ENCODE measurements around the gene NKD2. TPM values are rescaled to one million over a fixed set of nuclear protein-coding genes. Genes with fewer than 3 reads are reported as not detected.

Gene NKD2
- total RNA-seq (2014; rRNA removed; shearing (Covaris generic)) (7.3 and 9.0 TPM in 2 replicates), polyA plus RNA-seq (2016; fragmentation: Nextera tagmentation; extraction: Ambion mirVana) (10.0 and 11.9 TPM in 2 replicates)
- long read RNA-seq, partial matches to known transcripts: 0 of 1 reads
- long read RNA-seq, other reads (novel, unspliced or antisense): 1 of 1 reads

GRCh38 chr5:1008451-1009358, at the start of gene NKD2:
Gene NKD2 (plus strand): TSS chr5:1008802. CDS start chr5:1009058, 256 bp downstream.
- H3F3A ChIP-seq (replicated peaks; ENCODE audit: low read depth): no peaks in the 10 kb centered on the region
- peak within 1 kb of the TSS; percentile 52; the same call in 1 of the 2 replicates for H2AFZ ChIP-seq
- H3K9me2 ChIP-seq (ENCODE audit: insufficient read depth): no peaks in the 10 kb centered on the region
- TF ChIP-seq CTCF (conservative IDR thresholded peaks at IDR 0.05; ENCODE audit: low read depth in 2 of 2) (peak; percentile 53 to 62), ZNF331 (CRISPR knock-in tag; IDR thresholded peaks at IDR 0.05; ENCODE audit: low read depth) (no peak), POLR2AphosphoS5 (IDR thresholded peaks at IDR 0.05; ENCODE audit: low read depth) (no peak)
- peaks cover 8% of the 10 kb centered on the region; the same call in 1 of the 2 replicates for H3K4me1 ChIP-seq (ENCODE audit: insufficient read depth)
- peak within 1 kb of the TSS; percentile 51 for H3K4me3 ChIP-seq
- H4K20me1 ChIP-seq (replicated peaks; ENCODE audit: insufficient read depth): no peaks in the 10 kb centered on the region; the same call in 1 of the 2 replicates
- peak within 1 kb of the TSS; percentile 64 for H3K4me3 Mint-ChIP-seq
- H3K27ac Mint-ChIP-seq: no peak within 1 kb of the TSS
- peaks cover 40% of the 10 kb centered on the region for H3K4me1 Mint-ChIP-seq
- peak; percentile 25 for ATAC-seq
- H3K27me3 Mint-ChIP-seq (ENCODE audit: insufficient read depth, low read depth, poor library complexity): peaks cover 59% of the 10 kb centered on the region
- DNase-seq (ENCODE audit: low spot score): peak; percentile 69
- no peaks in the 10 kb centered on the region; the same call in 2 of the 3 replicates for H3K9me3 Mint-ChIP-seq
- H3K79me2 ChIP-seq (replicated peaks; ENCODE audit: insufficient read depth): no peaks in the 10 kb centered on the region
- H3K36me3 Mint-ChIP-seq (ENCODE audit: low read depth): no peaks in the 10 kb centered on the region
- peaks cover 67% of the 10 kb centered on the region for H3K27me3 ChIP-seq (ENCODE audit: insufficient read depth)
- no peaks in the 10 kb centered on the region for H3K36me3 ChIP-seq (ENCODE audit: insufficient read depth)
- no peak within 1 kb of the TSS for H3K27ac ChIP-seq (ENCODE audit: low read depth)
- H3K4me2 ChIP-seq: peak within 1 kb of the TSS; percentile 78

GRCh38 chr5:959581-960531, 48.7 kb upstream of the NKD2 start:
- DNase-seq (ENCODE audit: low spot score): no peak
- Histone ChIP-seq H3F3A (replicated peaks; ENCODE audit: low read depth) (no peaks in the 10 kb centered on the region), H2AFZ (no peak overlapping the region), H3K4me2 (no peak overlapping the region), H3K36me3 (ENCODE audit: insufficient read depth) (no peaks in the 10 kb centered on the region), H3K4me3 (no peak overlapping the region), H3K27ac (ENCODE audit: low read depth) (no peak overlapping the region), H3K79me2 (replicated peaks; ENCODE audit: insufficient read depth) (no peaks in the 10 kb centered on the region), H3K27me3 (ENCODE audit: insufficient read depth) (no peaks in the 10 kb centered on the region), H3K9me2 (ENCODE audit: insufficient read depth) (no peaks in the 10 kb centered on the region), H3K4me1 (ENCODE audit: insufficient read depth) (no peaks in the 10 kb centered on the region; the same call in 1 of the 2 replicates), H4K20me1 (replicated peaks; ENCODE audit: insufficient read depth) (no peaks in the 10 kb centered on the region)
- H3K4me3 Mint-ChIP-seq: no peak overlapping the region
- no peak for ATAC-seq
- no peaks in the 10 kb centered on the region for H3K9me3 Mint-ChIP-seq
- H3K36me3 Mint-ChIP-seq (ENCODE audit: low read depth): no peaks in the 10 kb centered on the region
- 0 out of 3 replicates have a peak, but pooled peaks cover 3% of the 10 kb centered on the region for H3K4me1 Mint-ChIP-seq
- H3K27ac Mint-ChIP-seq: no peak overlapping the region
- peaks cover 9% of the 10 kb centered on the region for H3K27me3 Mint-ChIP-seq (ENCODE audit: insufficient read depth, low read depth, poor library complexity)
- TF ChIP-seq CTCF (conservative IDR thresholded peaks at IDR 0.05; ENCODE audit: low read depth in 2 of 2): no peak
- no peak for TF ChIP-seq CREB1 (CRISPR knock-in tag; IDR thresholded peaks at IDR 0.05; ENCODE audit: low read depth)
- no peak for TF ChIP-seq STAT1 (IDR thresholded peaks at IDR 0.05; ENCODE audit: unreplicated experiment)
- no peak for TF ChIP-seq REST (IDR thresholded peaks at IDR 0.05; ENCODE audit: unreplicated experiment)
- no peak for TF ChIP-seq POLR2AphosphoS5 (IDR thresholded peaks at IDR 0.05; ENCODE audit: low read depth)
- TF ChIP-seq EZH2phosphoT487 (IDR thresholded peaks at IDR 0.05; ENCODE audit: unreplicated experiment): no peak

Measured in GM23338 (cell line).